ENCODE results near the gene SERPINA4.

The SERPINA4 gene

GRCh38 chr14:94560751-94561655, at the start of gene SERPINA4:
Gene SERPINA4, plus strand, starts transcription at chr14:94561442. Its CDS starts 2,041 bp downstream, at chr14:94563483.
- DNase-seq (ENCODE audit: low spot score) = peak; percentile 46

- no peak for DNase-seq (ENCODE audit: low spot score)
These were observed 46.9 kb upstream of the SERPINA4 start for GRCh38 chr14:94514351-94514750.

GRCh38 chr14:94515426-94515825, 45.8 kb upstream of the SERPINA4 start:
- DNase-seq (ENCODE audit: low spot score) = no peak

- DNase-seq (ENCODE audit: low spot score) = no peak
These were observed 45.4 kb upstream of the SERPINA4 start for GRCh38 chr14:94515856-94516255.

GRCh38 chr14:94517248-94517640, 44.0 kb upstream of the SERPINA4 start:
- DNase-seq (ENCODE audit: low spot score) = no peak

GRCh38 chr14:94517641-94518257, 43.5 kb upstream of the SERPINA4 start:
- no peak for DNase-seq (ENCODE audit: low spot score)

GRCh38 chr14:94521375-94522114, 39.7 kb upstream of the SERPINA4 start:
- no peak for DNase-seq (ENCODE audit: low spot score)

GRCh38 chr14:94522115-94522724, 39.0 kb upstream of the SERPINA4 start:
- DNase-seq (ENCODE audit: low spot score) = peak; percentile 51

- DNase-seq (ENCODE audit: low spot score) = no peak
These were observed 38.0 kb upstream of the SERPINA4 start for GRCh38 chr14:94523265-94523664.

- DNase-seq (ENCODE audit: low spot score) = no peak
These were observed 37.1 kb upstream of the SERPINA4 start for GRCh38 chr14:94524093-94524492.

- no peak for DNase-seq (ENCODE audit: low spot score)
These were observed 30.1 kb upstream of the SERPINA4 start for GRCh38 chr14:94531187-94531586.

GRCh38 chr14:94532447-94532846, 28.8 kb upstream of the SERPINA4 start:
- DNase-seq (ENCODE audit: low spot score) = no peak

GRCh38 chr14:94535506-94535905, 25.7 kb upstream of the SERPINA4 start:
- DNase-seq (ENCODE audit: low spot score) = no peak

- no peak for DNase-seq (ENCODE audit: low spot score)
These were observed 24.4 kb upstream of the SERPINA4 start for GRCh38 chr14:94536836-94537235.

- no peak for DNase-seq (ENCODE audit: low spot score)
These were observed 23.0 kb upstream of the SERPINA4 start for GRCh38 chr14:94538070-94538740.

GRCh38 chr14:94539181-94539580, 22.1 kb upstream of the SERPINA4 start:
- DNase-seq (ENCODE audit: low spot score) = no peak

GRCh38 chr14:94540031-94540794, 21.0 kb upstream of the SERPINA4 start:
- no peak for DNase-seq (ENCODE audit: low spot score)

GRCh38 chr14:94541234-94541975, 19.8 kb upstream of the SERPINA4 start:
- no peak for DNase-seq (ENCODE audit: low spot score)

GRCh38 chr14:94542111-94542810, 19.0 kb upstream of the SERPINA4 start:
- DNase-seq (ENCODE audit: low spot score) = no peak
